HCT116 (cell line): ENCODE data around the gene INPP5F. TPM values are rescaled to one million over a fixed set of nuclear protein-coding genes. Genes with fewer than 3 reads are reported as not detected.
A peak's percentile ranks its signal among the peaks of the same experiment; 100 is the strongest.

Experiments used
- ATAC-seq: fragments of 200-7000 bp; cut with Tn5 transposase; 2 replicates; pipeline ENCODE4 v1.9.1; 2020; ENCODE audit warnings: mild to moderate bottlenecking, moderate library complexity
- BruUV-seq: library from RNA; stranded (reverse); fragments of 400-500 nt; replicated peaks from 2 replicates; lab custom pipeline; 2021; lab: Mats Ljungman, UMichigan
- CTCF ChIA-PET: fragments of 300-600 bp; sonication (Branson Sonifier 250); formaldehyde crosslinking; loops from one replicate; lab custom pipeline; 2021; ENCODE audit warnings: antibody characterized with exemption; lab: Charles Lee
- POLR2A ChIA-PET: fragments of 300-600, 350-600 bp; sonication (Branson Sonifier 250); formaldehyde crosslinking; loops from one replicate; lab custom pipeline; 2021; ENCODE audit warnings: antibody characterized with exemption; lab: Charles Lee
- RAD21 ChIA-PET, 2 experiments: fragments of 300-600 bp; sonication (Branson Sonifier 250); formaldehyde crosslinking; loops; one replicate each; lab custom pipeline; 2023; ENCODE audit warnings: low total read pairs in 2 of 2; ENCODE audit not compliant: uncharacterized antibody in 2 of 2, unreplicated experiment in 2 of 2, low non-redundant PET in 1 of 2; lab: Charles Lee
- DNase-seq: peaks from one replicate; pipeline ENCODE4 v3.0.0-alpha.2; 2010; ENCODE audit warnings: low read depth, low spot score
- H2AFZ ChIP-seq: fragments of 200-600 bp; shearing (Covaris generic), sonication (generic); 2 replicates; pipeline ENCODE4 v1.6.1; 2017; ENCODE audit warnings: low read depth, mixed run types, mixed read lengths, antibody characterized with exemption, low read length; ENCODE audit not compliant: poor library complexity, severe bottlenecking
- H3K27ac ChIP-seq: 2 replicates; pipeline ENCODE4 v1.5.1; 2012; ENCODE audit warnings: low read depth, low read length
- H3K27me3 ChIP-seq: fragments of 200-600 bp; sonication (generic); 2 replicates; pipeline ENCODE4 v1.6.1; 2016; ENCODE audit warnings: mixed run types, low read length, mixed read lengths; ENCODE audit not compliant: insufficient read depth
- H3K36me3 ChIP-seq, 2 experiments: fragments of 200-500 bp in 1 of 2; fragments of 200-600 bp in 1 of 2; sonication (Bioruptor generic) in 1 of 2; sonication (generic) in 1 of 2; 2 replicates each; pipeline versions ENCODE4 v1.5.1 to v1.6.1; 2014 to 2016; ENCODE audit warnings: low read length in 2 of 2, inconsistent platforms in 1 of 2, mixed read lengths in 1 of 2, mixed run types in 1 of 2; ENCODE audit not compliant: insufficient read depth in 2 of 2, control insufficient read depth in 1 of 2
- H3K4me1 ChIP-seq, 2 experiments: fragments of 200-600 bp in 1 of 2; sonication (generic) in 1 of 2; 2 replicates each; pipeline versions ENCODE4 v1.5.1 to v1.6.1; 2012 to 2017; ENCODE audit warnings: low read length in 2 of 2, inconsistent platforms in 1 of 2, mild to moderate bottlenecking in 1 of 2, mixed read lengths in 1 of 2, mixed run types in 1 of 2, moderate library complexity in 1 of 2; ENCODE audit not compliant: insufficient read depth in 2 of 2, control insufficient read depth in 1 of 2
- H3K4me2 ChIP-seq: fragments of 200-600 bp; sonication (generic); 2 replicates; pipeline ENCODE4 v1.6.1; 2017; ENCODE audit warnings: mixed run types, low read length, mixed read lengths
- H3K4me3 ChIP-seq, 2 experiments: fragments of 200-600 bp in 1 of 2; sonication (generic) in 1 of 2; replicated peaks in 1 of 2; 2 replicates each; pipeline ENCODE4 v1.5.1; 2011 to 2016; ENCODE audit warnings: low read length in 2 of 2, control low read depth in 1 of 2, low read depth in 1 of 2, mild to moderate bottlenecking in 1 of 2, mixed read lengths in 1 of 2, mixed run types in 1 of 2
- H3K79me2 ChIP-seq: fragments of 200-600 bp; sonication (generic); 2 replicates; pipeline ENCODE4 v1.6.1; 2017; ENCODE audit warnings: mild to moderate bottlenecking, mixed run types, low read length, moderate library complexity, mixed read lengths; ENCODE audit not compliant: insufficient read depth
- H3K9ac ChIP-seq: fragments of 200-600 bp; sonication (generic); 2 replicates; pipeline ENCODE4 v1.6.1; 2016; ENCODE audit warnings: low read length, mixed read lengths
- H3K9me2 ChIP-seq: fragments of 200-600 bp; sonication (generic), shearing (Covaris generic); 2 replicates; pipeline ENCODE4 v1.6.1; 2017; ENCODE audit warnings: mixed run types, mild to moderate bottlenecking, moderate library complexity; ENCODE audit not compliant: insufficient read depth
- H3K9me3 ChIP-seq, 2 experiments: fragments of 200-500 bp in 1 of 2; fragments of 200-600 bp in 1 of 2; sonication (Bioruptor generic) in 1 of 2; sonication (generic) in 1 of 2; 2 replicates each; pipeline ENCODE4 v1.6.1; 2014 to 2017; ENCODE audit warnings: low read length in 2 of 2, mixed read lengths in 2 of 2, inconsistent platforms in 1 of 2, low read depth in 1 of 2, mild to moderate bottlenecking in 1 of 2, mixed run types in 1 of 2, moderate library complexity in 1 of 2; ENCODE audit not compliant: control insufficient read depth in 1 of 2, insufficient read depth in 1 of 2
- H4K20me1 ChIP-seq: fragments of 200-600 bp; sonication (generic), shearing (Covaris generic); 2 replicates; pipeline ENCODE4 v1.6.1; 2017; ENCODE audit warnings: mixed run types, mild to moderate bottlenecking, moderate library complexity; ENCODE audit not compliant: insufficient read depth
- ATF3 ChIP-seq: IDR thresholded peaks from 2 replicates; pipeline ENCODE4 v1.6.1; 2012
- CBX3 ChIP-seq: IDR thresholded peaks from 2 replicates; pipeline ENCODE4 v1.6.1; 2012; ENCODE audit warnings: low read depth
- CEBPB ChIP-seq: IDR thresholded peaks from 2 replicates; pipeline ENCODE4 v1.6.1; 2012; ENCODE audit warnings: low read depth
- EGR1 ChIP-seq: IDR thresholded peaks from 2 replicates; pipeline ENCODE4 v1.6.1; 2012; ENCODE audit warnings: low read depth
- ELF1 ChIP-seq: IDR thresholded peaks from 2 replicates; pipeline ENCODE4 v1.6.1; 2012; ENCODE audit warnings: low read depth, borderline replicate concordance
- EZH2phosphoT487 ChIP-seq: fragments of 200-600 bp; IDR thresholded peaks from 2 replicates; pipeline ENCODE4 v1.6.1; 2018; ENCODE audit warnings: antibody characterized with exemption, borderline replicate concordance
- FOSL1 ChIP-seq: IDR thresholded peaks from 2 replicates; pipeline ENCODE4 v1.6.1; 2012; ENCODE audit warnings: low read depth
- POLR2AphosphoS5 ChIP-seq: IDR thresholded peaks from 2 replicates; pipeline ENCODE4 v1.6.1; 2011; ENCODE audit warnings: mild to moderate bottlenecking, low read depth, low read length, moderate library complexity
- RAD21 ChIP-seq: IDR thresholded peaks from 2 replicates; pipeline ENCODE4 v1.6.1; 2012; ENCODE audit warnings: low read depth, mild to moderate bottlenecking
- REST ChIP-seq: IDR thresholded peaks from 2 replicates; pipeline ENCODE4 v1.6.1; 2012; ENCODE audit warnings: low read depth
- SP1 ChIP-seq: IDR thresholded peaks from 2 replicates; pipeline ENCODE4 v1.6.1; 2012; ENCODE audit warnings: low read depth
- SRF ChIP-seq: IDR thresholded peaks from 2 replicates; pipeline ENCODE4 v1.6.1; 2012; ENCODE audit warnings: low read depth
- TCF7L2 ChIP-seq: IDR thresholded peaks from 2 replicates; pipeline ENCODE4 v1.7.0; 2011; ENCODE audit warnings: borderline replicate concordance, inconsistent platforms; ENCODE audit not compliant: insufficient read depth, insufficient read length; ENCODE audit errors: extremely low read depth
- YY1 ChIP-seq: IDR thresholded peaks from 2 replicates; pipeline ENCODE4 v1.6.1; 2011; ENCODE audit warnings: low read length, low read depth, moderate library complexity, mild to moderate bottlenecking; ENCODE audit not compliant: insufficient replicate concordance; ENCODE audit errors: extremely low read depth
- ZNF274 ChIP-seq: fragments of 200-500 bp; sonication (Bioruptor generic); IDR thresholded peaks from 2 replicates; pipeline ENCODE4 v1.6.1; 2014; ENCODE audit warnings: mild to moderate bottlenecking, low read depth, low read length, inconsistent platforms
- intact Hi-C: fragments of 100-400 bp; cut with micrococcal nuclease; formaldehyde crosslinking; loops from 2 replicates; pipeline ENCODE4 v1.10.0; 2022
- total RNA-seq: library from RNA; stranded (reverse); gene quantifications from one replicate; pipeline ENCODE4 v1.2.1, GENCODE V29; 2021; ENCODE audit not compliant: unreplicated experiment
- TF ChIP-seq, protein P1 (sequence below): IDR thresholded peaks from 2 replicates; pipeline ENCODE4 v1.6.1; 2012
- TF ChIP-seq, protein P2 (sequence below), 3 experiments: fragments of 200-600 bp in 1 of 3; sonication (generic) in 1 of 3; IDR thresholded peaks in 2 of 3; conservative IDR thresholded peaks in 1 of 3; 2 replicates each; pipeline ENCODE4 v1.5.1; 2012 to 2017; ENCODE audit warnings: low read depth in 2 of 3, low read length in 2 of 3, antibody characterized with exemption in 1 of 3, borderline replicate concordance in 1 of 3, control low read depth in 1 of 3, mild to moderate bottlenecking in 1 of 3, mixed read lengths in 1 of 3, mixed run types in 1 of 3, moderate library complexity in 1 of 3; ENCODE audit not compliant: insufficient read depth in 1 of 3

INPP5F gene
- total RNA-seq, 1 experiment from 2014 or later, result 21.6 TPM

DNA sequence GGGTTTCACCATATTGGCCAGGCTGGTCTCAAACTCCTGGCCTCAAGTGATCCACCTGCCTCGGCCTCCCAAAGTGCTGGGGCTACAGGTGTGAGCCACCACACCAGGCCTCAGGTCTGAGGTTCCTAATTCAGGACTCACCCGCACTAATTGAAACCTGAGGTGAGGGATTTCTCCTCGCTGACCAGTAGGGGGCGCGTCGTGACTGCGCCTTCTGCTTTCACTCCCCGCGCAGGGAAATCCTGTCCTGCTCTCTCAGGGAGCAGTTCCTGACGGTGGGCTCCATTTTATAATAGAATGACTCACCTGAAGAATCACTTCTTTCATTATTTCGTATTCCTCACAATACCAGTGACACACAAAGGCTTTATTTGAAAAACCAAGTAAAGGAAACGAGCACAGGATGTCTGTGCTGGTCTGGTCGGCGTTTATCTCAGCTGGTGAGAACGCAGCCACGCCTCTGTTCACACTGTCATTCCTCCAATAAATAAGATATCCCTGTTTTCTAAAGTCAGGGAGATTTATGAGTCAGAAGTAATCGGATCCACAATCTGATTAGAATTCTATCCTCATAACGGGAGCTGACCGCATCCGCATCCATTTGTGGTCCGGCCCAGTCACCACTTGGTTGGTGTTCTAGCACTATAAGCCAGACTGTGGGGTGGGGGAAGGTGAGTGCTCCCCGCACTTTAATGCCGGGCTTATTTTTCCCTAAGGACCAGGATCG, 39.2 kb upstream of the INPP5F start:
- CTCF ChIA-PET, result interaction anchor here (0.7 to 2.2 kb wide), 10 partner anchors 11 to 650 kb away, joined by 3 to 16 read pairs (median 4); partner anchors contain the start of gene SEC23IP
- BruUV-seq, result no TSS peak
- H2AFZ ChIP-seq, result peak overlapping the region; percentile 92
- H3K9me3 ChIP-seq, result no peaks in the 10 kb centered on the region
- H3K4me1 ChIP-seq, result peaks cover 11 to 24% of the 10 kb centered on the region in 2 experiments
- H3K27me3 ChIP-seq, result no peaks in the 10 kb centered on the region
- H3K4me3 ChIP-seq, result no peak overlapping the region
- intact Hi-C loops, result loop anchor here (1.0 to 10.0 kb wide), 5 partner anchors 36 to 738 kb away; no protein-coding TSS in a partner anchor
- no peaks in the 10 kb centered on the region for H3K36me3 ChIP-seq
- H3K9ac ChIP-seq, result no peak overlapping the region
- no peaks in the 10 kb centered on the region for H3K9me2 ChIP-seq
- no peaks in the 10 kb centered on the region for H4K20me1 ChIP-seq
- DNase-seq (peak; percentile 75), ATAC-seq (peak; percentile 88)
- H3K27ac ChIP-seq, result no peak overlapping the region
- POLR2A ChIA-PET, result no interaction called here
- RAD21 ChIA-PET, result interaction anchor here (1.3 kb wide), 2 partner anchors 39 to 651 kb away, joined by 3 to 4 read pairs; partner anchors contain the start of gene INPP5F (in 1 of the 2)
- TF ChIP-seq TCF7L2 (no peak), POLR2AphosphoS5 (no peak; the same call in 1 of the 2 replicates), CEBPB (no peak), ATF3 (no peak), SRF (no peak), YY1 (peak; percentile 61), CBX3 (peak; percentile 86), EZH2phosphoT487 (no peak), ZNF274 (no peak), REST (no peak), ELF1 (no peak), SP1 (no peak), RAD21 (peak; percentile 99), FOSL1 (no peak), EGR1 (no peak)
- TF ChIP-seq, protein P1, sequence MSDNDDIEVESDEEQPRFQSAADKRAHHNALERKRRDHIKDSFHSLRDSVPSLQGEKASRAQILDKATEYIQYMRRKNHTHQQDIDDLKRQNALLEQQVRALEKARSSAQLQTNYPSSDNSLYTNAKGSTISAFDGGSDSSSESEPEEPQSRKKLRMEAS, result no peak; the same call in 1 of the 2 replicates
- TF ChIP-seq, protein P2, sequence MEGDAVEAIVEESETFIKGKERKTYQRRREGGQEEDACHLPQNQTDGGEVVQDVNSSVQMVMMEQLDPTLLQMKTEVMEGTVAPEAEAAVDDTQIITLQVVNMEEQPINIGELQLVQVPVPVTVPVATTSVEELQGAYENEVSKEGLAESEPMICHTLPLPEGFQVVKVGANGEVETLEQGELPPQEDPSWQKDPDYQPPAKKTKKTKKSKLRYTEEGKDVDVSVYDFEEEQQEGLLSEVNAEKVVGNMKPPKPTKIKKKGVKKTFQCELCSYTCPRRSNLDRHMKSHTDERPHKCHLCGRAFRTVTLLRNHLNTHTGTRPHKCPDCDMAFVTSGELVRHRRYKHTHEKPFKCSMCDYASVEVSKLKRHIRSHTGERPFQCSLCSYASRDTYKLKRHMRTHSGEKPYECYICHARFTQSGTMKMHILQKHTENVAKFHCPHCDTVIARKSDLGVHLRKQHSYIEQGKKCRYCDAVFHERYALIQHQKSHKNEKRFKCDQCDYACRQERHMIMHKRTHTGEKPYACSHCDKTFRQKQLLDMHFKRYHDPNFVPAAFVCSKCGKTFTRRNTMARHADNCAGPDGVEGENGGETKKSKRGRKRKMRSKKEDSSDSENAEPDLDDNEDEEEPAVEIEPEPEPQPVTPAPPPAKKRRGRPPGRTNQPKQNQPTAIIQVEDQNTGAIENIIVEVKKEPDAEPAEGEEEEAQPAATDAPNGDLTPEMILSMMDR (IDR thresholded peaks at IDR 0.05 in 2 of 3, conservative IDR thresholded peaks at IDR 0.05 in 1 of 3; ENCODE audit: borderline replicate concordance in 1 of 3, insufficient read depth in 1 of 3, low read depth in 2 of 3, low read length in 2 of 3), result peak; percentile 90 to 99 (median 90)
- peak overlapping the region; percentile 23; the same call in 1 of the 2 replicates for H3K4me2 ChIP-seq
- H3K79me2 ChIP-seq, result no peaks in the 10 kb centered on the region
